ENCODE results near the gene SLC25A15. TPM values are rescaled to one million over a fixed set of nuclear protein-coding genes. Genes with fewer than 3 reads are reported as not detected.
"Not testable (repeated sequence)": the region's sequence is repeated elsewhere in the genome, so short reads cannot be mapped to it uniquely, and the experiment has no call there.

SLC25A15 gene
- total RNA-seq, 1 donor from 2014 or later: 7.3 TPM

GRCh38 chr13:40819797-40820315 is 30.4 kb downstream of the SLC25A15 start:
- no peak overlapping the region for H3K4me3 Mint-ChIP-seq (ENCODE audit: unreplicated experiment)
- no peaks in the 10 kb centered on the region for H3K9me3 Mint-ChIP-seq (ENCODE audit: unreplicated experiment)
- H3K27ac Mint-ChIP-seq (ENCODE audit: unreplicated experiment): no peak overlapping the region
- no peaks in the 10 kb centered on the region for H3K4me1 Mint-ChIP-seq (ENCODE audit: low read depth, unreplicated experiment)
- no peak for TF ChIP-seq CTCF (IDR thresholded peaks at IDR 0.05; ENCODE audit: partially characterized antibody, unreplicated experiment)
- DNase-seq: no peak
- no peaks in the 10 kb centered on the region for H3K36me3 Mint-ChIP-seq (ENCODE audit: unreplicated experiment)
- H3K27me3 Mint-ChIP-seq (ENCODE audit: unreplicated experiment): no peaks in the 10 kb centered on the region

GRCh38 chr13:40839725-40840124 is 50.3 kb downstream of the SLC25A15 start:
- H3K9me3 Mint-ChIP-seq (ENCODE audit: unreplicated experiment): not testable (repeated sequence)

GRCh38 chr13:40840955-40841354 is 51.5 kb downstream of the SLC25A15 start:
- not testable (repeated sequence) for H3K9me3 Mint-ChIP-seq (ENCODE audit: unreplicated experiment); H3K4me3 Mint-ChIP-seq (ENCODE audit: unreplicated experiment); H3K4me1 Mint-ChIP-seq (ENCODE audit: low read depth, unreplicated experiment); H3K27me3 Mint-ChIP-seq (ENCODE audit: unreplicated experiment); H3K36me3 Mint-ChIP-seq (ENCODE audit: unreplicated experiment); H3K27ac Mint-ChIP-seq (ENCODE audit: unreplicated experiment); DNase-seq

More at GRCh38 chr13:40839725-40840124, 50.3 kb downstream of the SLC25A15 start:
- H3K36me3 Mint-ChIP-seq (ENCODE audit: unreplicated experiment); H3K27me3 Mint-ChIP-seq (ENCODE audit: unreplicated experiment); H3K27ac Mint-ChIP-seq (ENCODE audit: unreplicated experiment); H3K4me1 Mint-ChIP-seq (ENCODE audit: low read depth, unreplicated experiment); DNase-seq; H3K4me3 Mint-ChIP-seq (ENCODE audit: unreplicated experiment): not testable (repeated sequence)

Small RNA genes lying within 50 kb of the gene (microRNA-seq; reads per million reads assigned to microRNA genes)
- not detected for gene MIR621 (ENCODE audit: unreplicated experiment)

Other genes with a start within 250 kb of the SLC25A15 start
- gene FOXO1, start 123.0 kb upstream of the SLC25A15 start, total RNA-seq (ENCODE audit: unreplicated experiment): 1.4 TPM
- 28.8 TPM for gene MRPS31, start 18.4 kb upstream of the SLC25A15 start, total RNA-seq (ENCODE audit: unreplicated experiment)
- gene ELF1, start 229.7 kb downstream of the SLC25A15 start, total RNA-seq (ENCODE audit: unreplicated experiment): 9.8 TPM

Measured in glutamatergic neuron (in vitro differentiated cells).